Measurements from ENCODE around the gene GPR101. TPM values are rescaled to one million over a fixed set of nuclear protein-coding genes. Genes with fewer than 3 reads are reported as not detected.

GPR101 gene
- not detected in 2 replicates for total RNA-seq (2014; rRNA removed; shearing (Covaris generic))

DNA sequence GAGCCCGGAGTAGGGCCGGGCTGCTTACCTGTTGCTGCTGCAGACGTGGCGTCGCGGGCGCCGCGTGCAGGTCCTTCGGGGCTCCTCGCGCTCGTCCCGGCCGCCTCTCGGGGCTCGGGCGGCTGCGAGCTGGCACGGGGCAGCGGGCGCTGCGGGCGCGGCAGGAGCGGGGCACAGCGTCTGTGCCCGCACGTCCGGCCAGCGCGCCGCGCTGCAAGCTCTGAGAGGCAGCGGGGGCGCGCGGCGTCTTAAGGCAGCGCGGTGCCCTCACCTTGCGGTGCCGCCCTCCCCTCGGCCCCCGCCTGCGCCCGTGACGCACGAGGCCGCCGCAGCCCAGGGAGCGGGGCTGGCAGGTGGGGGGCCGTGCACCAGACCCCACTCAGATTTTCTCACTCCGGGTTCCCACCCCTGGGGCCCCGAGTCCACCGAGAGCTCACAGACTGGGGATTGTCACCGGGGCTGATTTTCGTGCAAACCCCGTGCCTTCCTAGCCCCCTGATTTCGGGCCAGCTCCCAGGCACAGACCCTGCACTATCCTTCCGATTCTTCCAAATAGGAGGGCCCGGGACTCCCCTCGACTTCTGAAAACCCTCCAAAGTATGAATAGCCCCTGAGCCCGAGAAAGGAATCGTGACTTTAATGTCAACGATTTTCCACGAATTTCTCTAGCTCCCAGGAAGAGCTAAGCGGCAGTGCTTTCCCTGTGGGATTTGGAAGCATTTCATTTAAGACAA, at the start of gene GPR101:
Gene GPR101, minus strand, starts transcription at position 222 of the 734 bp plus-strand sequence. CDS start 2,321 bp downstream, outside the sequence.
- no peak for DNase-seq (ENCODE audit: low read depth)

- no peak for DNase-seq (ENCODE audit: low read depth)
Measured at GRCh38 chrX:137081239-137081638, 47.4 kb upstream of the GPR101 start.

DNA sequence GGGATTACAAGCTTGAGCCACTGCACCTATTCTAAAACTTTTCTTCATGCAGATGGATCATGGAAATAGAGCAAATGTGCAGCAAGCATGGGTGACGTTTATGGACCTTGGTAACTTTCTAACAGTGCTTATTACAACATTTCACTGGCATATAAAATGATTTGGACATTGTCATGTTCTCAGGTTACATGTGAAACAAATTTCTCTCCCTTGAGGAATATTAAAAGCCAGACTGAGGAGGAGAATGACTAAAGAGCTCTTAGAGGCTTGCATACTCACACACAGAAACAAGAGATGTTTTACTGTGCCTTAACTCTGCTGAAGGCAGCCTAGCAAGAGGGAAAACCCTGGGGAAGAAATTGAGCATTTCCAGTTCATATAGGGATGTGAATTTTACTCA, 38.6 kb upstream of the GPR101 start:
- no peak for DNase-seq (ENCODE audit: low read depth)

DNA sequence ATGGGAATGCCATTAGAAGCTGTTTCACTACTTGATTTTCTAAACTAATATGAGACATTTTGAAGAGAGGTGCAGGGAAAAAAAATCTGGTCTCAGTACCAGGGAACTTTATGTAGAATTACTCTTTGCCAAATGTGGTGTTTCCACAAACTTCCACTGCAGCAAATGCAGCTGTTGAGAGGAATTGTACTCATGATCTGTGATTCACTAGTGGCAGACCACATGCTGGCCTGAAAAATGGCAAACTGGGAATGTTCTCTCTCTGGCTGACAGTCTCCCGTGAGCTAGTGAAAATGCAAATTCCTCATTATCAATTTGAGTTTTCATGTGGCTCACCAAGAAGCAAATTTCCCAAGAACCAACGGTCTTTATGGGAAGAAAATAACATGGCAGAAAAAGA, 37.8 kb upstream of the GPR101 start:
- DNase-seq (ENCODE audit: low read depth): no peak

DNA sequence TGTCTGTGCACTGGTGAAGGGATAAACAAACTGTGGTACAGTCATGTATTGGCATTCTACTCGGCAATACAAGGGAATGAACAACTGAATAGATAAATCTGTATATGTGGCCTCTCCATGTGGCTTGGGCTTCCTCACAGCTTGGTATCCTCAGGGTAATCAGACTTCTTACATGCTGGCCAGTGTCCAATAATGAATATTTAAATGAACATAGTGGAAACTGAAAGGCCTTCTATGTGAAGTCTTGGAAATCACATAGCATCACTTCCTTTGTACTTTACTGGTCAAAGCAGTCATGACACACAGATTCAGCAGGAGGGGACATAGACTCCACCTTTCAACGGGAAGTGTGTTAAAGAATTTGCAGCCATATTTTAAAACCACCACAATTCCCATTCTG, 33.4 kb upstream of the GPR101 start:
- no peak for DNase-seq (ENCODE audit: low read depth)

GRCh38 chrX:137062915-137063617, 29.3 kb upstream of the GPR101 start:
- DNase-seq (ENCODE audit: low read depth): no peak

DNA sequence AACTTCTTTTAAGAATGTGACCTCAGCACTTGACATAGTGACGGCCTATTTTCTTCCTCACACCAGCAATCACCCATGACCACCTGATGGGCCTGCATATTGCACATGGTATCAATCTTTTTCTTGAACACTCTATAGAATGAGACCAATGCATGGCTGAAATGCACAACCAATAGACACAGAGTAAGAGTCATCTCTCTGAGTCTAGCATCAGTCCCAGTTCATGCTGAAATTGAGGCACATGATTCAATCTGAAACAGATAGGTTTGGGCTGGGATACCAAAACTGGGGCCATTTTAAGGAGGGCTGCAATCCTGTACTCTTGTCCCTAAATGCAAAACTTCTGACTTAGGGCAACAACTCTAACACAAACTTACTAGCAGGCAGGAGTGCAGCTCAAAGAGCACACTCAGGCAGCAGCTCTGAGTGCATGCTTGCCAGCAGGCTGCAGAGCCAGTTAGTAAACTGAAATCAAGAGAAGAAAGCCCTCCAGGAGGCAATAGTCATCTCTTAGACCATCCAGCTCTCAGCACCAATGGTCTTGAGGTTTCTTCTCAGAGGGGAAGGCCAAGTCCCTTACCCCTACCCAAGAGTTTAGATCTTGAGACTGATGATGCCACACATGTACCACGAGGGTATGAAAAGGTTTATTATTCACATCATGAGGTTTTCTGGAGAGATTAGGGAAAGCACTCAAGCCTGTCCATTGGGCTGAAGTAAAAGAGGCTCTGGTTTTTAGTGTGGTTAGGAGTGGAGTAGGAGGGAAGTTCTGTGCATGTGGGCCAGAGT, 24.7 kb upstream of the GPR101 start:
- DNase-seq (ENCODE audit: low read depth): no peak

GRCh38 chrX:137052643-137053235, 18.9 kb upstream of the GPR101 start:
- DNase-seq (ENCODE audit: low read depth): no peak

DNA sequence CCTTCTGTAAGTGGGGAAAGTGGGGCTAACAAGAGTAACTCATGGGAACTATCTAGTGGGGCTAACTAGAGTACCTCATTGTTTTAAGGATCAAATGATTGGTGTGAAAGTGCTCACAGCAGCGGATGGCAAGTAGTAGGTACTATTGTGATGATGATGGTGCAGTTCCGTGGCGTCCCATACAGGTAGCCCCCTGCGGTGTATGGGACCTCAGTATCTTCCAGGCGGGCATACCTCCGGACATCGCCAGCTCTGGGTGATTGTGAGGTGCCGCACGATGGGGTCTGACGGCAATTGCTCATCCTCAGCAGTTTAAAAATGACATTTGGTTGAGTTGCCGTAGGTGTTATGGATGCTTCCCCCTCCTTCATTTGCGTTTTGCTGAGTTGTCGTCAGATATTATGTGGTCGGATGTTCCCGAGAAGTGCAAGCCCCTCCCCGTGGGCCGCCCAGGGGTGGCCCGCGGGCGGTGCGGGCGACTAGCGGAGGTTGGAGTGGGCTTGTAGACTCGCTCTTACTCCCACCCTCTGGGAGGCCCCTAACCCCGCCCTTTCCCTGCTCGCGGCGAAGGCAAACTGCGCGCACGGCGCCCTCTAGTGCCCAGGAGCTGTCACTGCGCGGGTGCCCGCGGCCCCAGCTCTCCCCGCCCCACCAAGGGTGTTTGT, 18.3 kb upstream of the GPR101 start:
- DNase-seq (ENCODE audit: low read depth): peak; percentile 59

- DNase-seq (ENCODE audit: low read depth): no peak
Measured at GRCh38 chrX:137044893-137045292, 11.1 kb upstream of the GPR101 start.

DNA sequence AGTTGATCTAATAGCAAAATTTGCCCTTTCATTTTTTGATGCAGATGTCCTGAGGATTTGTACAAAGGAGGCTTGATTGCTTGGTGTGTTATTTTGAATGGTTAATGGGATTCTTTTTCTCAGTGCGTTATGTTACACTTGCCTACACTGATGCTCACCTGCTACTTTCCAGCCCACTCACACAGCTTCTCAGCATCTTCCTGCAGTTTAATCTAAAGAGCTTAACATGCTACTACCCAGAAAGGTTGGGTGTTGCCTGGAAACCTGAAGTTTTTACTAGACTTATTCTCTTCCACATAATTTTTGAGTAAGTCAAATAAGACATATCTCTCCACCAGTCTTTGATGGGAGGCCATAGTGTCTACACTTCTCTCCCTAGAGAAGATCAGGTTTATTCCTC, 9.9 kb upstream of the GPR101 start:
- DNase-seq (ENCODE audit: low read depth): no peak

DNA sequence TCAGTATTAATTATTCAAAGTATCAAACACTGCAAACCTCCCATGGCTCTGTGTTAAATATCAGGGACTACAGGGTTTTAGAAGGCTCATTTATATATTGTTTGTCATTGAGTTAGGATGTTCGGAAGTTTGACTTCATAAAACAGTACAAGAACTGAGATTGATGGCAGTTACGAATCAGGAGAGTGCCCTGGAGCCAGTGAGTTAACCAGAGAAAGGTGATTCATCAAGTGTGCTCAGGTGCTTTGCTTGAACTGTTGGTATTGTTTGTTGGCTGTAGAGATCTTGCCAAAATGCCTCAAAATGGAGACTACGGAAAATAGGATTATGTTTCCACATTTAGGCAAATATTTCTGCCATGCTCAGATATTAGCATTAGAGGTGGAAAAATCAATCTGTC, 7.5 kb upstream of the GPR101 start:
- DNase-seq (ENCODE audit: low read depth): no peak

- DNase-seq (ENCODE audit: low read depth): no peak
Measured at GRCh38 chrX:137040113-137040794, 6.5 kb upstream of the GPR101 start.

- DNase-seq (ENCODE audit: low read depth): no peak
Measured at GRCh38 chrX:137034508-137034872, 695 bp upstream of the GPR101 start.

GRCh38 chrX:137032841-137033773, 688 bp downstream of the GPR101 start:
- DNase-seq (ENCODE audit: low read depth): no peak

DNA sequence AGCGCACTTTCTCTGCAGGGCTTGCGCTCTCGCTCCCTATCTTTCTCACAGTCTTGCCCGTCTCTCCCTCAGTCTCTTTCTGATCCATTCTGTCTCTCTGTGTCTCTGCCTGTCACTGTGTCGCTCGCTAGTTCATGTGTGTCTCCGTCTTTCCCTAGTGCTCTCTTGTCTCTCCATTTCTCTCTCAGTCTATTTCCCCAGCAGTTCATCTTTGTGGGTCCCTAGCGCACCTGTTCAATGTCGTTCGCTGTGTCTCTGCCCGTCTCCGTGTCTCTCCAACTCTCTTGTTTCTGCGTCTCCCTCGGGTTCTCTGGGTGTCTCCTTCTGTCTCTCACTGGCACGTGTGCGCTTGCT, 1.5 kb downstream of the GPR101 start:
- DNase-seq (ENCODE audit: low read depth): no peak

DNA sequence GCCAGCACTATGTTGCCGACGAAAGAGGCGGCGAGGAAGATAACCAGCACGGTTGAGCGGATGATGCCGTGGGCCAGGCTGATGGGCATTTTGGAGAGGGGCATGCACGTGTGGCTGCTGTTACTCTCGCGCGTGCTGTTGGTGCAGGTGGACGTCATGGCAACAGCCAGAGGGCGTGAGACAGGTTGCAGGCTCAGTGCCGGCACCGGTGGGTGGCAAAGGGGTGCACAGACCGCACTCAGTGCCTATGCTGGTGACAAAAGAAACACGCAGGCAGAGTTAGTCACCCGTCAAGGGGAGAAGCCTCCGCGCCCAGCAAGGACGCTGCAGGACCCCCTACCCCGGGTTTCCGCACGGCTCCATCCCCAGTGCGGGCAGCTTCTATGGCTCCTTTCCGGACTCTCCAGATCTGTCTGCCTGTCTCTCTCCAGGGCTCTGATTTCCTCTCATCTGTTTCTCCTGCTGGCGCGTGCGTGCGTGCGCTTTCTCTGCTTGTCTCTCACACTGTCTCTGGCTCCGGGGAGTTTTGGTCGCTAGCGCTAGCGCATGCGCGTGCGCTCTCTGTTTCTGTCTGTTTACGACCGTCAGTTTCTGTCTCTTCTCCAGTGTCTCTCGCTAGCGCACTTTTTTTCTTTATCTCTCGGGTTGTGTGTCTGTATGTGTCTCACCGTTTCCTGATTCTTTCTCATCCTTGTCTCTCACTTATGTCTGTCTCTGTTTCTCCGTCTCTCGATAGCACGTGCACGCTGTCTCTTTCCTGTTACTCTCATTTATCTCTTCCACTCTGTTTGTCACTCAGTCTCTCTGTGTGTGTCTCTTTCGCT, 2.1 kb downstream of the GPR101 start:
- peak; percentile 47 for DNase-seq (ENCODE audit: low read depth)

GRCh38 chrX:137031039-137031438, 2.8 kb downstream of the GPR101 start:
- no peak for DNase-seq (ENCODE audit: low read depth)

- DNase-seq (ENCODE audit: low read depth): no peak
Measured at GRCh38 chrX:137028699-137029098, 5.1 kb downstream of the GPR101 start.

Measured in Daoy (cell line).